AG09309 (cell line): ENCODE data around the gene ARRDC3.

ENCODE experiments used
- DNase-seq: peaks from one replicate; pipeline ENCODE4 v3.0.0-alpha.2; 2010; ENCODE audit warnings: low read depth
- H3K4me3 ChIP-seq: 2 replicates; pipeline ENCODE4 v1.5.1; 2011; ENCODE audit warnings: mild to moderate bottlenecking, low read depth, low read length, moderate library complexity; ENCODE audit not compliant: control insufficient read depth
- TF ChIP-seq, protein P1 (sequence below): IDR thresholded peaks from 2 replicates; pipeline ENCODE4 v1.5.1; 2011; ENCODE audit warnings: mild to moderate bottlenecking, low read depth, low read length, inconsistent platforms; ENCODE audit not compliant: insufficient read depth, control insufficient read depth; ENCODE audit errors: missing control alignments

The ARRDC3 gene

GRCh38 chr5:91384671-91385430, 1.7 kb upstream of the ARRDC3 start:
- H3K4me3 ChIP-seq, result no peak overlapping the region
- TF ChIP-seq, protein P1, sequence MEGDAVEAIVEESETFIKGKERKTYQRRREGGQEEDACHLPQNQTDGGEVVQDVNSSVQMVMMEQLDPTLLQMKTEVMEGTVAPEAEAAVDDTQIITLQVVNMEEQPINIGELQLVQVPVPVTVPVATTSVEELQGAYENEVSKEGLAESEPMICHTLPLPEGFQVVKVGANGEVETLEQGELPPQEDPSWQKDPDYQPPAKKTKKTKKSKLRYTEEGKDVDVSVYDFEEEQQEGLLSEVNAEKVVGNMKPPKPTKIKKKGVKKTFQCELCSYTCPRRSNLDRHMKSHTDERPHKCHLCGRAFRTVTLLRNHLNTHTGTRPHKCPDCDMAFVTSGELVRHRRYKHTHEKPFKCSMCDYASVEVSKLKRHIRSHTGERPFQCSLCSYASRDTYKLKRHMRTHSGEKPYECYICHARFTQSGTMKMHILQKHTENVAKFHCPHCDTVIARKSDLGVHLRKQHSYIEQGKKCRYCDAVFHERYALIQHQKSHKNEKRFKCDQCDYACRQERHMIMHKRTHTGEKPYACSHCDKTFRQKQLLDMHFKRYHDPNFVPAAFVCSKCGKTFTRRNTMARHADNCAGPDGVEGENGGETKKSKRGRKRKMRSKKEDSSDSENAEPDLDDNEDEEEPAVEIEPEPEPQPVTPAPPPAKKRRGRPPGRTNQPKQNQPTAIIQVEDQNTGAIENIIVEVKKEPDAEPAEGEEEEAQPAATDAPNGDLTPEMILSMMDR, result peak; percentile 83
- DNase-seq, result peak; percentile 83

- TF ChIP-seq, protein P1, result no peak
- DNase-seq, result no peak
- H3K4me3 ChIP-seq, result peak overlapping the region; percentile 89
Observed at GRCh38 chr5:91383956-91384300, 811 bp upstream of the ARRDC3 start.

DNA sequence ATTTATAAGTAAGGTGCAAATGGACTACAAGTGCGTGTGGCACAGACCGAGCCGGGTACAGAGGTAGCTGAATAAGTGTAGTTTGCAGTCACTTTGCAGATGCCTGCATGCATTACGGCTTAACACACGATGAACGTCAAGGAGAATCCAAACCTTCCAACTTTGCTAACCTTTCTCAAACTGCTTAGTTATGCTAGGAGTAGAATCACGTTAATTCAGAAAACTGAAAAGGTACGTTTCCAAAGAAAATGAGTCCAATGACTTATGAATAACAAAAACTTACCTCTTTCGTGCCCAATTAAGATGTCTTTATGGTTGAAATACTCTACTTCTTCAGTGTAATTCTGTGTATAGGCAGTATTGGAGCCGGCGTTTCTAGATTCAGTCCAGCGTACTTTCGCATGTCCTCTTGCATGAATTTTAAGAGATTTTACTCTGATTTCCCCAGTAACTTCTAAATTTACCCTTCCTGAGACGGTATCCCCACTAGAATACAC, 539 bp downstream of the ARRDC3 start:
- no peak for DNase-seq
- TF ChIP-seq, protein P1, result no peak

GRCh38 chr5:91381774-91382359, 1.2 kb downstream of the ARRDC3 start:
- DNase-seq, result peak; percentile 66
- TF ChIP-seq, protein P1, result no peak
- peak overlapping the region; percentile 62 for H3K4me3 ChIP-seq

More for the DNA sequence above, 539 bp downstream of the ARRDC3 start:
- H3K4me3 ChIP-seq, result peak overlapping the region; percentile 62

GRCh38 chr5:91381239-91381773, 1.8 kb downstream of the ARRDC3 start:
- DNase-seq, result no peak
- peak overlapping the region; percentile 62 for H3K4me3 ChIP-seq
- TF ChIP-seq, protein P1, result no peak

GRCh38 chr5:91380491-91381238, 2.5 kb downstream of the ARRDC3 start:
- TF ChIP-seq, protein P1, result no peak

More at GRCh38 chr5:91380491-91381238, 2.5 kb downstream of the ARRDC3 start:
- H3K4me3 ChIP-seq, result peak overlapping the region; percentile 62
- peak; percentile 75 for DNase-seq
